SK-N-SH (cell line): ENCODE data around the gene ZNF613.

ENCODE experiments used
- CTCF ChIP-seq: fragments of 200-600 bp; sonication (generic); IDR thresholded peaks from 2 replicates; pipeline ENCODE4 v1.6.1; 2017; ENCODE audit warnings: antibody characterized with exemption, mild to moderate bottlenecking, moderate library complexity
- FOXM1 ChIP-seq: IDR thresholded peaks from 2 replicates; pipeline ENCODE4 v1.4.0; 2012; ENCODE audit warnings: low read depth, mild to moderate bottlenecking
- NRF1 ChIP-seq: IDR thresholded peaks from 2 replicates; pipeline ENCODE4 v1.6.1; 2012; ENCODE audit warnings: low read depth, mild to moderate bottlenecking, low read length
- POLR2AphosphoS5 ChIP-seq: IDR thresholded peaks from 2 replicates; pipeline ENCODE4 v1.6.1; 2012; ENCODE audit warnings: low read depth, low read length
- RCOR1 ChIP-seq: fragments of 150-350 bp; IDR thresholded peaks from 2 replicates; pipeline ENCODE4 v1.6.1; 2017; ENCODE audit warnings: antibody characterized with exemption, low read length
- REST ChIP-seq: IDR thresholded peaks from 2 replicates; pipeline ENCODE4 v1.6.1; 2012; ENCODE audit warnings: mild to moderate bottlenecking, low read depth, low read length, moderate library complexity
- SIN3A ChIP-seq: IDR thresholded peaks from 2 replicates; pipeline ENCODE4 v1.6.1; 2012; ENCODE audit warnings: low read depth, mild to moderate bottlenecking, low read length, moderate library complexity, borderline replicate concordance
- SMC3 ChIP-seq: IDR thresholded peaks from 2 replicates; pipeline ENCODE4 v1.6.1; 2012; ENCODE audit warnings: low read depth, low read length, improper control_type of control experiment
- TF ChIP-seq, protein P1 (sequence below): IDR thresholded peaks from 2 replicates; pipeline ENCODE4 v1.4.0; 2012; ENCODE audit warnings: low read depth

GRCh38 chr19:51926426-51926783, 867 bp upstream of the ZNF613 start:
- TF ChIP-seq CTCF, result no peak
- TF ChIP-seq REST, result no peak
- TF ChIP-seq NRF1, result no peak
- TF ChIP-seq, protein P1, sequence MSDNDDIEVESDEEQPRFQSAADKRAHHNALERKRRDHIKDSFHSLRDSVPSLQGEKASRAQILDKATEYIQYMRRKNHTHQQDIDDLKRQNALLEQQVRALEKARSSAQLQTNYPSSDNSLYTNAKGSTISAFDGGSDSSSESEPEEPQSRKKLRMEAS, result no peak
- TF ChIP-seq SIN3A, result no peak
- no peak for TF ChIP-seq POLR2AphosphoS5
- TF ChIP-seq FOXM1, result no peak
- TF ChIP-seq RCOR1, result no peak
- no peak for TF ChIP-seq SMC3
